NCI-H1417 treated with DMSO at 0.1 percent for 48 hours (cell line): Measurements from ENCODE around the gene EHBP1.

Source experiments
- DNase-seq: peaks from one replicate; lab custom pipeline; 2025; lab: John Stamatoyannopoulos, UW

Gene EHBP1

DNA sequence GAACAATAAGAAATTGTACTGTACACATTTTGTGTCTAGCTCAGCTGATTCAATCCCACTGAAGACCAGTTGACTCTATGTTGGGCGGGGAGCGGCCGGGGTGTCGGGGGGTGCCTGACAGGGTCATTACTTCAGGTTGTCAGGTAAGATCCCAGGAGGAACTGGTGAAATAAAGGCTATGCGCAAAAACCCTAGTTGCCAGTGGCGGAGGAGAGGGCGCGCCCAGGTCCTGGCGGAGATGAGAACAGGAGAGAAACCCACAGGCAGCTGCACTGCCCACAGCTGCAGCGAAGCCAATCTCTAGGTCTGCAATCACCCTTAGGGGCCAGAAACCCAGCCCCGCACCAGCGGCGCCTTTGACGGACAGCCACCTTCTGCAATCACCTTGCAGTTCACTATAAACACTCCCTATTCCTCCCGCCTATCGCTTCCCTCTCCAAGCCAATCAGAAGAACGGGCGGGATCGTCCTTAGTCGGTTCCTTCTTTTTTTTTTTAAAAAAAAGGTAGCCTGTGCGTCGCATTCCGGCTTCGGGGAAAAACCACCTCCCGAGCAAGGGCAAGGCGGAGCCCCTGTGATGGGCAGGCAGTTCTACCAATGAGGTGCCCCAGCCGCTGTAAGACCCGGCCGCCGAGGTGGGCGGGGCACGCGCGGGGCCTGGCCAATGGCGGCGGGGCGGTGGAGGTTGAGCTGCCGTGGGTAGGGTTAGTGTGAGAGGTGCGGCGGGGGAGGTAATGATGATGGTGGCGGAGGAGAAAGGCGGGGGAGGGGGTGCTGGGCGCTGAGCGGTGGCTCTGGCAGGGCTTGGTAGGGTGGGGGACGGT lies at the start of gene EHBP1:
Gene EHBP1, plus strand, starts transcription at position 707 of the 823 bp plus-strand sequence. CDS start 1,479 bp downstream, outside the sequence.
- DNase-seq: peak; percentile 99

DNA sequence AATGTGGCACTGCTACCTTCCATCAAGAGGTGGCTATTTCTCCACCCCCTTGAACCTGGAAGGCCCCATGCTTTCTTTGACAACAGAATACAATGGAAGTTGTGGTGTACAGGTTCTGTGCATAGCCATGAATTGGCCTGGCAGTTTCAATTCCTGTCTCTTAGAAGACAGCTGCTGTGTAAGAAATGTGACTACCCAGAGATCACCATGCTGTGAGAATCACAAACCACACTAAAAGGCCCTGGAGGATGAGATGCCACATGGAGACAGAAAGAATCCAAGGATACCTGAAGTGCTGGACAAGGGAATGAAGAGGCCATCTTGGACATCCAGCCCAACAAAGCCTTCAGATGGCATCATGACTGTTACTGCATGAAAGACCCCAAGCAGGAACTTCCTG lies 47.7 kb upstream of the EHBP1 start:
- DNase-seq: no peak

DNA sequence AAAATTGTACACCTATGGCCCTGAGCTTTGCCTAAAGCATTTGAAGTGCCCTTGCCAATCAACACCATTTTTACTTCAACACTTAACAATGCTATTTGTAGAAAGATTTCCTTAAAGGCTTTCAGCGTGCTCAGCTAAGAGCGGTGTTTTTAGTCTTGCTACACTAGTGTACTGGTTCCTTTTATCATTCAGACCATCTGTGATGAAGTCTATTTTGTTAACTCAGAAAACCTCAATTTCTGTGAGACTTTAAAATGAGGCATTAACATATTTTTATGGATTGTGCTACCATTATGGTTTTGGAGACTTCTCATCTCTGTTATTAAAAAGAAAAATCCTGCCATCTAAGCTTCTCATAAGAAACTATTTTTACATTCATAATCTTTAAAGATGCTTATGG lies 46.6 kb upstream of the EHBP1 start:
- no peak for DNase-seq

DNA sequence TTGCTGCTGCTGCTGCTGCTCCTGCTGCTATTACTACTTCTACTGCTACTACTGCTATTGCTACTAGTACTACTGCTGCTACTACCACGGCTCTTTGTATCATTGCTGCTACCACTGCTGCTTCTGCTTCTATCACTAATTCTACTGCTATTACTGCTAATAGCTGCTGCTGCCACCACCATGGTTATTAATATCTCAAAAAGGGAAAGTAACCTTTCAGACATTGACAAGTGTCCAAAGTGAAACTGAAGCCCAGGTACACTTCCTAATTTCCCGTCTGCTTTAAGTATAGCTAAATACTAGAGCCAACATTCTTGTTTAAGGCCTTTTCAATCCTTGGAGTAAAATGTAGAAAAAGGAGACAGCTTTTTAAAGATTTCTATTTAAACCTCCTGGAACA lies 45.4 kb upstream of the EHBP1 start:
- DNase-seq: no peak

DNA sequence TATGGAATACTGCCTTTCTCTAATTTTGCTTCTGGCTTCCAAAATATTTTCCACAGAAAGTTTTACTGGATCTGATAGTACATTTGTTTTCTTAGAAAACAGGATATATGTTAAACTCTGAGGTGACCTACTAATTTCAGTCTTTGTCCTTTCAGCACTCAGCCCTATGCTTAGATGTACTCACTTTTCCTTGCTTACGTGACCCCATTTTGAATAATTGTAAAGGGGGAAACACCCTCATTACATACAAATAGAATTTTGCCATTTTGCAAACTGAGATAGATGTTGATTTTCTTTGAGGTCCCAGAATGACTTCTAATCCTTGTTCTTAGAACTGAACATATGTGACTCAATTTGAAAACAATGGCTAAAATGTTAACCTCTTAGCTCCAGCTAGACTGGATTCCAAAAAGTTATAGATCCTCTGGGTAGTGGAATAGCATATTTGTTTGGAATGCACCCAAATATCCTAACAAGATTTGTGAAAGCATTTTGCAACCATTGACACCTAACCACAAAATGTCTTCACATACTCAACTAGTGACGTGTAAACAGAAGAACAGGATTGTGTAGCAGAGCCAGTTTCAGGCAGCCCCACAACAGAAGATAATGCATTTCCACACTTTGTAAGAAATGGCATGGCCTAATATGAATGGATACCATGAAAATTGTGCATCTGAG lies 44.8 kb upstream of the EHBP1 start:
- DNase-seq: no peak

DNA sequence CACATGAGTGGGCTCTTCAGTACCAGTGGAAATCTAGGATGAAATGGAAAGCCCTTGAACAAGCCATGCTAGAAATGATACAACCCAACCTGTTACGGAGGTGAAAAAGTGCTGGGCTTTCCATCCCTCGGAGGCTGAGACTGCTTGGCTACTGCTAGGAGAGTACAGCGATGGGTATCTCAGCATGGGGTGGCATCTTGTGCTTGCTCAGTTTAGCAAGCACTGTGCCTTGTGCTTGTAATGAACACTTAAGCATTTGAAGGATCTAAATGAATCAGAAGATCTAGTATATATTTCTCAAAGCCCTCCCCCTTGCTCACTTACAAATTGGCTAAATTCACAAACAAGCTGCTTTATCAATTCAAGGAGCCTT lies 44.3 kb upstream of the EHBP1 start:
- DNase-seq: no peak

DNA sequence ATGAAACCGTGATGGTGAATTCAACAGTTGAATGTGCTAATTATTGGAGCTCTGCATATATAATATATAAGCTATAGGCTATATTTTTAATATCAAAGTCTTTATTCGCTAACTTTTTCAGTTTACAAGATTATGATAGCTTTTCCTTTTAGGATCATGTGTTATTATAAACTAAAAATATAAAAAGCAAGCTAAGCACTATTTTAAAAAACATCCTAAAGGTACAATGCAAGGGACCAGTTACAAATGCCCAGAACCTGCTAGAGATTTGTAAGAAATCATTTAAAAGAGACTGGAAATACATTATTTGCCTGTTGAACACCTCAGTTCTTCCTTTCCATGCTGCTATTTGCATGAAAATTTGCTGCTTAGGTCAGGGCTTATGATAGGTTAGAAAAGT lies 43.4 kb upstream of the EHBP1 start:
- no peak for DNase-seq

DNA sequence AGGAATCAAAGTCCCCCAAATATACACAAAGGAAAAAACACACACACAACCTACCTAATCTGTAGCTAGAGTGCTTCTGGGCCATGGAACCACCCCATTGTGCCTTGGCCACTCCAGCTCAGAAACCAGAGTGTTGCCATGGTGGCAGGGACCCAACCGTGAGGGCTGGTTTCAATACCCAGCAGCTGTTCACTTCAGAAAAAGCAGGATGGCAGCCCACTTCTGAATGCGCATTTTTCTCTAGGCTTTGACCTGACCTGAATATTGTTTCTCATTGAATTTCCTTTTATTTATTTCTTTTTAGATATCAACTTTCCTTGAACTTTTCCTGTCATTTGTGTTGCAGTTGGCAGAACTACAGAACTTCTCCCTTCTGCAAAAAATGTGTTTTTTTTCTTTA lies 43.0 kb upstream of the EHBP1 start:
- DNase-seq: no peak

DNA sequence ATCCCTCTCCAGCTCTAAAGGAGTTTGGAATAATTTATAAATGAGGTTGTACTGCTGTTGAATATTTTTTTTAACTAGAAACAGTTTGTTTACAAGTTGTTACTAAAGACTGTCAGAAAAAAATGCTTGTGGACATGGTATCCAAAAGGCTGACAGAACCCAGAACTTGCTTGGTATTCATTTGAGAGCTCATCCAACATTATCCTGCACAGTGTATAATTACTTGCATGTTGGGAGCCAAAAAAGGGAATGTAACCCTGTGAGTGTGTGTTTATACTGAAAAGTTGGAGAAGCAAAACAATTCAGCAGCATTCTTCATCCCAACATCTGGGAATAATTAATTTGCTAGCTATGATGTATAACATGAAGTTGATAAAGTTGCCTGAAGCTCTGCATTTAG lies 42.1 kb upstream of the EHBP1 start:
- DNase-seq: no peak

DNA sequence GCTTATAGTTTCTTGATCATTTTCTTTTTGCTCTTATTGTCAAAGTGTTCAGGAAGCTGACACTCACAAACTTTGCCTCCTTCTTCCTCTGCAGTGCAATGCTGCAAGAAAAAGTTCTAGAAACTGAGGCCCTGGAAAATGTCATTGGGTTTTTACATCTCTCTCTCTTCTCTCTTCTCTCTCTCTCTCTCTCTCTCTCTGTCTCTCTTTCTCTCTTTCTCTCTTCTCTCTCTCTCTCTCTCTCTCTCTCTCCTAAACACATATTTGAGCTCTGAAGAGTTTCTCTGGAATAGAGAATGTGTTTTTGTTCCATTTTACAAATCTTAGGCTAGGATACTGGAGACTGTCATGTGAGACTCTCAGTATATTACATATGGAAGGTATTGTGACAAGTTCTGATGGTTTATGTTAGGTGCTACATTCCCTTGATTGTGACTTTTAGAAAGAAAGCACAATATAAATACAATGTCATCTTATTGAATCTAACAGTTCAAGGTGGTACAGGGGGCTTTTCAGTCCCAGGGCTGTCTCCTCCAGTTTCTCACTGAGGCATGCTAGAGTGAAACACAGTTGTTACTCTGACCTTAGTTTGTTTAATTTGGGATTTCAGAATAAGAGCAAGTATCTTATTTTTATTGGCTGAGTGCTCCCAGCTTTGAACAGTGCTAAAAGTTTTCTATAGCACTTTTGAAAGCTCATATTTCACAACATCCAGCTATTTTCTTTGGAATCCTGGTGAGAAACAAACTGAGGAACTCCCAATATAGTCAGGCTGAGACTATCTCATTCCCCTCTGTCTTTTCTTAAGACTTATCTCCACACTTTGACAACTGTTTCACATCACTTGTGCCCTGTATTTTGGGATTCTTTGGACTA lies 41.4 kb upstream of the EHBP1 start:
- no peak for DNase-seq

DNA sequence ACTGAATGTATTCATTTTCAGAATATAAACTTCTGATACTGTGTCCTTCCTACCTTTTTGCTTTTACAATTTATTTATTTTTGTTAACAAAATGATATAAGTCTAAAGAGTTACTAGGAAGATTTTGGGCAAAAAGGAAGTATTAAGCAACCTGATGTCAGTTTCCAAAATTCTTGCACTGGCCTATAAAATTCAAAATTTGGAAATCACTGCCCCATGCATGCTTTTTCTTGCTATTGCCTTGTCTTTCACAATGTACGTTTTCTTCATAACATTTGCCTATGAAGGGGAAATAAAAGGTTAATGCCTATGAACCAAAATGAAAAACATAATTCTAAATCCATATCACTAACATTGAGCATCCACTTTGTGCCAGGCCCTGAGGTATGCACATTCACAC lies 40.1 kb upstream of the EHBP1 start:
- DNase-seq: no peak

DNA sequence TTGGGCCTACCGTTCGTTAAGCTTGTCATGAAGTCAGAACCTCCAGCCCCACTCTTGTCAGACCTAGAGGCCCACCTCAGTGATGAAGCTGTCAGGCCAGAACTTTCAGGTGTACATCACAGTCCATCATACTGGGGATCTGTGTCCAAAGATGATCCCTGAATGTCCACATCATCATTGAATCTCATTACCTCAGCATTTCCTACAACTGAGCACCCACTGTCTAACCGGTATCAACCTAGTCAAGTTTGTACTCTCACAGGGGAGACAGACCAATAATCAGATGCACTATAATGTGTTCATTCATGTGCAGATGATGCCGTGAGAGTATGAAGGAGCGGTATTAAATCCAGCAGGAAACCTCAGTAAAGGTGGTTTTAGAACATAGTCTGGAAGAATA lies 36.3 kb upstream of the EHBP1 start:
- DNase-seq: no peak

DNA sequence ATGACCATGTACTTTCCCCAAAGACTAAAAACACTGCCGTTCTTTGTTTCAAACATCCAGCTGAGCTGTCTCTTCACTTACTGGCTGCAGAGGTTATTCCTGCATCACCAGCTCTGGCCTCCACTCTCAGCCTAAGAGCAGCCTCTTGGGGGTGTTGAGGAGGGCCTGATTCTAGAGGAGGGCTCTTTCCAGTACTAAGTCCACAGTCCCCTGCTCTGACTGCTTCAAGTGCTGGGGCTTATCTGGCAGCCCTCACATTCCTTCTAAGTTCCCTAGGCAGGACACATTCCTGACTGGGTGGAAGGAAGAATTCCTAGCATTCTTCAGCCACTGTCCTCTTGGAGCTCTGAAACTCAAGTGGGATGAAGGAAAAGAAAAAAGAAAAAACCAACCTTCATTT lies 32.9 kb upstream of the EHBP1 start:
- no peak for DNase-seq

DNA sequence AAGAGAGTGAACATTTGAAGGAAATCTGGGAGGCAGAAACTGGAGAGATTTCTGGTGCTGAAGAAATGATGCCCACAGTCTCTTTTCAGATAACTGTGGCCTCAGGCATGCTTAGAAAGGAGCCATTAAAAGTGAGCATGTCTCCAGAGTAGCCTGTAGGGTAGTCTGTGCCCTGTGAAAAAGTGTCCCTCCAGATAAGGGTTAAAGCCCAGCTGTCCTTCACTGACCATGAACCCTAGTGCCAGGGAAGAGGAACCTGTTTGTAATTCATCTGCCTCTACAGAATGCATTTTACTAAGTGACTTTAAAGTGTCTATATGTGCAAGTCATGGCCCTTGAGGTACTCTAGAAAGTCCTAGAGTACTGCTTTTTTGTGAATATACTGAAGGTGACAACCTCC lies 30.5 kb upstream of the EHBP1 start:
- DNase-seq: no peak

DNA sequence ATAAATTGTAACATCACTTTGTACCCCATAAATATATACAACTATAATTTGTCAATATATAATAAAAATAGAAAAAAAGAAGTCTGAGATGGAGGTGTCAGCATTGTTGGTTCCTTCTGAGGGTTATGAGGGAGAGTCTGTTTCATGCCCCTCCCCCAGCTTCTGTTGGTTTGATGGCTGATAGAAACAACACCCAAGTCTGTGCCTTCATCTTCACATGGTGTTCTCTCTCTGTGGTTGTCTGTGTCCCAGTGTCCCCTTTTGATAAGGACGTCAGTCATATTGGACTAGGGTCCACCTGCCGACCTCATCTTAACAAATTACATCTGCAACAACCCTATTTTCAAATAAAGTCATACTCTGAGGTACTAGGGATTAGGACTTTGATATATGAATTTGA lies 20.3 kb upstream of the EHBP1 start:
- DNase-seq: no peak

DNA sequence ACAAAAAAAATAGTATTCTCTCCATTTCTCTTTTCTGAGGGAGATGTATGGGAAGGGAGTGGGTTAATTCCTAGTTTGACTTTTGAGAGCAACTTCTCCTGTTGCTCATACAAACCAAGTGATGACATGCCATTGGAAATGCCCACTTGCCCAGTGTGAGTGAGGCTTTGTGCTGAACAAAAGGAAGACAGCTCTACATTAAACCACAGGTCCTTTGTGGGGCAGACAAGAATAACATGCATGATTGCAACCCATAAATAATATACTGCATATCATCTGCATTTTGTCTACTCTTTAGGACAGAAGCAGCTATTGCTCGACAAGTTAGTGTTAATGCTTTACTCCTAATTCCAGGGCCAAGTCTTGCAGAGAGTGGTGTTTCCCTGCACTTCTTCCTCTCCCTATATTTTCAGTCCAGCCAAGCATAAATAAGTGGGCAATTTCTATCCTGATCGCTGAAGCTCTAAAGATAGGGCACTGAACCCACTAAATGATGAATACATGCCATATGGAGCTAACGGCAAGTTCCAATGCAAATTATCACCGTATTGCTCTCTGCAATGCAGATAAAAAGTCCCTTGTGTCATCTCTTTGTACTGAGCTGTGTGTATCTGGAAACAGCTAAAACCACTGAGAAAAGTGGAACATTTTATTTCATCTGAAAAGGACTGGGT lies 19.4 kb upstream of the EHBP1 start:
- DNase-seq: no peak

DNA sequence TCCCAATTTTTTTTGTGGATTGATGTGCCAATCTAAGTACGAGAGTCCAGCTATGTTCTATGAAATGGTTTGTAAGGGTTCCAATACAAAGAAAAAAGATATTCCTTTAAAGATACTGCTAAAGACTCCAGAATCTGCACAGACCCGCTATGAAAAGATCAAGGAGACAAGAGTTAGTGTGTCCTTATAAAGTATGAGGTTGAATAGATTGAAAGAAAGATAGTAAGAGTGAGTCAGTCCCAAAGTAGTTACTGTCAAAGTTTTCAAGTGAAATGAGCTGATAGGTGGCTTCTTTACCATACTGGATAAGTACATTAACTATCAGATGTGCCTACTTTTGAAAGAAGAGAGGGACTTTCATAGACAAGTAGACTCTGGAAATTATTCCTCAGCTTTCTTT lies 17.9 kb upstream of the EHBP1 start:
- DNase-seq: no peak

DNA sequence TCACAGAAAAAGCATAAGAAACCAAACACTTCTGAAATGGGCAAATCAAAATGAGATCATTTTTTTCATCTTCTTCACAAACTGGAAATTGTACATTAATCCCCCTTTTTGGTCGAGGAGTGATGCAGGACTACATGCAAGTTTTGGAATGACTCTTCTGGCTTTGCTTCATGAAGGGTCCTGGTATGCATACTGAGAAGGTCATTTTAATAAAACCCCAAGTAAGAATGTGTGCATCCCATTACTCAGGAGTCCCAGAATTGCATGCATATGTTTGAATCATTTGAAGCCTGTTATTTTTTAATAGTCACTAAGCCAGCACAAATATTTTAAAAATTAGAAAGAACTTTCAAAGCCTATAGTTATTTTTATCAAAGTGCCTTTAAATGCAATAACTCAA lies 16.7 kb upstream of the EHBP1 start:
- DNase-seq: no peak

DNA sequence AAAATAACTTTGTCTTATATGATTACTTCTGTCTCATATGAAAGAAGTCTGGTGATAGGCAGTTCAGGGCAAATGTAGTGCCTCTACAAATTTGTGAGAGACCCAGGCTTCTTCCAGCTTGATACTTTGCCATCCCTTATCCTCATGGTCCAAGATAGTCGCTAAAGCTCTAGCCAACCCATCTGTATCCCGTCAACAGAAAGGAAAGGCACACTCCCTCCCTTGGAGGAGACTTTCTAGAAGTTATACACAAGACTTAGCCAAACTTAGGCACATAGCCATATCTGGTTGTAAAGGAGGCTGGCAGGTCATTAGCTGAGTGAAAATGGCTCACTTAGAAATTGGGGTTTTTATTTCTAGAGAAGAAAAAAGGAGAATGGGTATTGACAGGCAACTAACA lies 14.3 kb upstream of the EHBP1 start:
- no peak for DNase-seq

DNA sequence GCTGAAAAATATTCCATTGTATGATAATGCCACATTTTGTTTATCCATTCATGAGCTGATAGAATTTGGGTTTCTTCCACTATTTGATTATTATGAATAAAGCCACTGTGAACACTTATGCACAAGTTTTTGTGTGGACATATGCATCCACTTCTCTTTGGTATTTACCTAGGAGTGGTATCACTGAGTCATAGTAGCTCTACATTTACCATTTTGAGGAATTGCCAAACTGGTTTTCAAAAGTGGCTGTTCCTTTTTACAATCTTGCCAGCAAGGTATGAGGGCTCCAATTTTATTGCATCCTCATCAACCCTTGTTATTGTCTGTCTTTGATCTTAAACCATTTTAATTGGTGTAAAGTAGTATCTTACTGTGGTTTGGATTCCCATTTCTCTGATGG lies 13.3 kb upstream of the EHBP1 start:
- DNase-seq: no peak

DNA sequence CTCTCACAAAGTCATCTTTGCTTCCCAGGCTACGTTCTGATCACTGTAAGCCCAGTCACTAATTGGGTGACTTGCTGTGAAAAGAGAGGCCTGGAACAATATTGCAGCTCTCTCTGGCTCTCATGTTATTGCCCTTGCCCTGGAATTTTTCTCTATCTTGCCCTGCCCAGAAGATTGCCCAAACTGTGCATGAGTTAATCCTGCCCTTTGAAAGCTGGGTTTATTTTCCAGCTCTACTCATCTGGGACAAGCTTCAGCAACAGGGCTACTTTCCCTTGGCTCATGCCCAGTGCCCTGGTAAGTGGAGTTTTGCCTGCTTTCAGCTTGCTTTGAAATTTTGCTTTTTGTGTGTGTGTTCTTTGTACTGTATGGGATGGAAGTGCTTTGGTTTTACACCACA lies 6.9 kb upstream of the EHBP1 start:
- DNase-seq: no peak

DNA sequence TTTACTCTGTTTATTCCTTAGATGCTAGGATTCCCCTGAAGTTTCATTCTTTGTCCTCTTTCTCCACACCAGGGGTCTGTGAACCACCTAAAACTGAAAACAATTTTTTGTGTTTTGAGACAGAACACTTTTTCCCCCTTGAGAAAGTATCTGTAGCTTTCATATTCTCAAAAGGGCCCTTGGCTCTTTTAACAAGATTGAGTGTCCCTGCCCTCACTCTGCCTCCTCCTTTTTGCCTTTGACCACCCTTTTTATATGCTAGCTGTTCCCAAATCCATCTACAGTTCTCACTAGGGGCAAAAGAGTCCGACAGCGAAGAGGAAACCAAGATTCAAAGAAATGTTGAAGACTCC lies 883 bp upstream of the EHBP1 start:
- no peak for DNase-seq
